Lower leg skin (tissue), 4 donors: Measurements from ENCODE around the gene GH1. TPM values are rescaled to one million over a fixed set of nuclear protein-coding genes. Genes with fewer than 3 reads are reported as not detected.
"Not testable (repeated sequence)": the region's sequence is repeated elsewhere in the genome, so short reads cannot be mapped to it uniquely, and the experiment has no call there.

ENCODE experiments used
- DNase-seq, 2 donors: peaks; one replicate each; pipeline ENCODE4 v3.0.0-alpha.2; 2019; ENCODE audit warnings: low spot score in 2 of 2
- H3K4me3 ChIP-seq: fragments of 200-600 bp; sonication (generic); 2 replicates; pipeline ENCODE4 v1.5.1; 2017; ENCODE audit warnings: mild to moderate bottlenecking, low read depth; ENCODE audit not compliant: poor library complexity, severe bottlenecking
- POLR2A ChIP-seq, 2 donors: fragments of 450-650 bp; IDR thresholded peaks; one replicate each; pipeline ENCODE4 v1.6.1; 2016 to 2017; ENCODE audit warnings: antibody characterized with exemption in 2 of 2, mild to moderate bottlenecking in 1 of 2, moderate library complexity in 1 of 2
- WGBS, 2 donors: methylation state at CpG; one replicate each; pipeline ENCODE4 v1.1.5; 2018; 5-methylcytosine and 5-hydroxymethylcytosine counted together
- intact Hi-C: fragments of 100-400 bp; cut with DNase I; formaldehyde crosslinking; loops from one replicate; pipeline ENCODE4 v1.15.0; 2023; ENCODE audit warnings: low total_unique reads
- total RNA-seq, 4 donors: library from RNA; depleted of rRNA; stranded (reverse); fragments of >200 nt; gene quantifications; one replicate each; pipeline ENCODE4 v1.1.0, GENCODE V29; 2016
- TF ChIP-seq, protein P1 (sequence below), 3 donors: fragments of 450-650 bp; IDR thresholded peaks; one replicate each; pipeline ENCODE4 v1.5.1; 2016; ENCODE audit warnings: antibody characterized with exemption in 3 of 3, mild to moderate bottlenecking in 3 of 3, moderate library complexity in 2 of 3

Gene GH1
- total RNA-seq, 4 donors from 2014 or later = not detected

DNA sequence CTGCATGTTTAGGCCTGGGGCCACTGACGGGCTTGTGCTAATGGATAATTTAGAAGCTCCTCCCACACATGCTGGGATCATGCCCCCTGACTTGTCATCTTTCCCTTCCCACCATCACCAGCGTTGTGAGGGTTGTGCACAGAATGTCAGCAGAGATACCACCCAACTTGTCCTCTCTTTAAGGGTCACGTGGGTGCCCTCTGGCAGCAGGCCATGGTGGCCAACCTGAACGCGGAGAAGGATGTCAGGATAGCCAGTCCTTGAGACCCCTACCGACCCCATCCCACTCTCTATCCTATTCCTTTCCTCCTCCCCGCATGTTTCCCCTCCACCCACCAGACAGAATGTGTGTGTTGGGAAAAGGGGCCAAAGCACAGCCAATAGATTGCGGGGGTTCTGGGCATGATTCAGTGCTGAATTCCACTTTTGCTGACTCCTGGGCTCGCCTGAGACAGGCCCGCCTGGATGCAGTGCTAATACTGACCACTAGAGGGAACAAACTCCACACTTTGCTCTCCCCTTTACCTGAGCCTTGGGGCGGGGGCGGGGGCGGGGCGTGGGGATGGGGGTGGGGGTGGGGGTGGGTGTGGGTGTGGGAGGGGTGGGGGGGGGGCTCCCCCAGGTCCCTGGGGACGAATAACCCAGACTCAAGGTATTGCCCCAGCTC lies 36.6 kb downstream of the GH1 start, which contains the start of gene GH2:
Gene GH2 (minus strand): TSS at position 10 of the 667 bp plus-strand sequence. CDS start 143 bp downstream, outside the sequence.
- no peak for TF ChIP-seq POLR2A (IDR thresholded peaks at IDR 0.05)
- TF ChIP-seq, protein P1, sequence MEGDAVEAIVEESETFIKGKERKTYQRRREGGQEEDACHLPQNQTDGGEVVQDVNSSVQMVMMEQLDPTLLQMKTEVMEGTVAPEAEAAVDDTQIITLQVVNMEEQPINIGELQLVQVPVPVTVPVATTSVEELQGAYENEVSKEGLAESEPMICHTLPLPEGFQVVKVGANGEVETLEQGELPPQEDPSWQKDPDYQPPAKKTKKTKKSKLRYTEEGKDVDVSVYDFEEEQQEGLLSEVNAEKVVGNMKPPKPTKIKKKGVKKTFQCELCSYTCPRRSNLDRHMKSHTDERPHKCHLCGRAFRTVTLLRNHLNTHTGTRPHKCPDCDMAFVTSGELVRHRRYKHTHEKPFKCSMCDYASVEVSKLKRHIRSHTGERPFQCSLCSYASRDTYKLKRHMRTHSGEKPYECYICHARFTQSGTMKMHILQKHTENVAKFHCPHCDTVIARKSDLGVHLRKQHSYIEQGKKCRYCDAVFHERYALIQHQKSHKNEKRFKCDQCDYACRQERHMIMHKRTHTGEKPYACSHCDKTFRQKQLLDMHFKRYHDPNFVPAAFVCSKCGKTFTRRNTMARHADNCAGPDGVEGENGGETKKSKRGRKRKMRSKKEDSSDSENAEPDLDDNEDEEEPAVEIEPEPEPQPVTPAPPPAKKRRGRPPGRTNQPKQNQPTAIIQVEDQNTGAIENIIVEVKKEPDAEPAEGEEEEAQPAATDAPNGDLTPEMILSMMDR (IDR thresholded peaks at IDR 0.05) = no peak
- DNase-seq = peak in 1 of 2 donors; percentile 18
- WGBS, 2 donors = 36 to 40% methylated on average over 13 to 15 of the region's 15 CpGs
- intact Hi-C loops = no loop called here
- H3K4me3 ChIP-seq = no peak within 1 kb of the TSS

DNA sequence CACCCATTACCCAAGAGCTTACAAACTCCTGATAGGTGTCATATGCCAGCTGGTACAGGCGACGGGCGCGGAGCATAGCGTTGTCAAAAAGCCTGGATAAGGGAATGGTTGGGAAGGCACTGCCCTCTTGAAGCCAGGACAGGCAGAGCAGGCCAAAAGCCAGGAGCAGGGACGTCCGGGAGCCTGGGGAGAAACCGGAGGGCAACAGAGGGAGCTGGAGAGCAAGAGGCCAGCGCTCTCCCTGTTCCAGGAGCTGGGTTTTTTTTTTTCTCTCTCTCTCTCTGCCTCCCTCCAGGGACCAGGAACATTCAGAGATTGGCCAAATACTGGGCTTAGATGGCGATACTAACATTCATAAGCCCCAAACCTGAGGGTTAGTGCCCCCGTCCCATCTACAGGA lies 37.3 kb downstream of the GH1 start:
- H3K4me3 ChIP-seq, intact Hi-C loops, DNase-seq: not testable (repeated sequence)
- 48 to 78% methylated on average over 10 to 11 of the region's 11 CpGs for WGBS, 2 donors

DNA sequence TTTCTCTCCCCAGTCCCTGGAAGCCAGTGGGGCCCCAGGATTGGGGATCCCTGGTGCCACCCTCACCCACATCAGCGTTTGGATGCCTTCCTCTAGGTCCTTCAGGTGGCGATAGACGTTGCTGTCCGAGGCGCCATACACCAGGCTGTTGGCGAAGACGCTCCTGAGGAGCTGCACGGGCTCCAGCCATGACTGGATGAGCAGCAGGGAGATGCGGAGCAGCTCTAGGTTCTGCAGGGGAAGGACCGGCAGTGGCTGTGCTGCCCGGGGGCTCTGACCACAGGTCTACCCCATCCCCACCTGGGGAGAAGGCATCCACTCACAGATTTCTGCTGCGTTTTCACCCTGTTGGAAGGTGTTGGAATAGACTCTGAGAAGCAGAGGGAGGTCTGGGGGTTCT lies 37.9 kb downstream of the GH1 start:
- WGBS, 2 donors = 80 to 85% methylated on average over 6 to 12 of the region's 12 CpGs
- no peak overlapping the region for H3K4me3 ChIP-seq
- TF ChIP-seq, protein P1 (IDR thresholded peaks at IDR 0.05) = no peak
- no peak for TF ChIP-seq POLR2A (IDR thresholded peaks at IDR 0.05)

DNA sequence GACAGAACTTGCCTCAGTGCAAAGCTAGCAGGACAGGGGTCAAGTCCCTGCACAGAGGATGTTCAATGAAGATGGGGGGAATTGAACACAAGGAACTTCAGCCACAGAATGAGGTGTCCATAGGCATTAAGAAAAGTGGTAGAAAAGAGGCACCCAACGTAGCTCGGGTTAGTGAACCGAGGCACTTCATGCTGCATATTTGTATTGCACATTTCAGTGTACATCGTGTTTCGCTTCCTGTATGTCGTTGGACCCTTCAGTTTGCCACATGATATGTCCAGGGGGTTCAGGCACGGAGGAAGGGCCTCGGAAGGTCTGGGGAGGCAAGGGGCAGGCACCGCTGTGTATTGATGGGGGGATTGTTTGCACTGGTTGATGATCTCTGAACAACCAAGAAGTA lies 40.2 kb downstream of the GH1 start:
- DNase-seq, H3K4me3 ChIP-seq, intact Hi-C loops: not testable (repeated sequence)
- 89 to 90% methylated on average over 9 of the region's 9 CpGs for WGBS, 2 donors

More for the DNA sequence above, 37.9 kb downstream of the GH1 start:
- intact Hi-C loops = no loop called here
- no peak for DNase-seq

DNA sequence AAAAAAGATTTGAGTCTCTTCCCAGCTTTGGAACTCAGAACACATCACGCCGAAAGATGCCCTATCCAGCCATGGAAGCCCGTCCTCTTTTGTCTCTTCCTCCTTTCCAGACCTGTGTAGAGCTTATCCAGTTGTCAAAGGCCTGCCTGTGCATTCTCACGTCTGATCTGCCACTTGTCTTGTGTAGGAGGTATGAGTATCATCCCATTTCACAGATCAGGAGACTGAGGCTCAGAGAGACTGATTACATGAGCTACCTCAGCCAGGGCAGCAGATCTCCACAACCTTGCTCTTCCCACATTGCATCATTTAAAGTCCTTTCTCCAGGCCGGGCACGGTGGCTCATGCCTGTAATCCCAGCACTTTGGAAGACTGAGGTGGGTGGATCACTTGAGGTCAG lies 43.9 kb downstream of the GH1 start:
- intact Hi-C loops, H3K4me3 ChIP-seq, DNase-seq: not testable (repeated sequence)
- 84 to 90% methylated on average over 6 of the region's 6 CpGs for WGBS, 2 donors

DNA sequence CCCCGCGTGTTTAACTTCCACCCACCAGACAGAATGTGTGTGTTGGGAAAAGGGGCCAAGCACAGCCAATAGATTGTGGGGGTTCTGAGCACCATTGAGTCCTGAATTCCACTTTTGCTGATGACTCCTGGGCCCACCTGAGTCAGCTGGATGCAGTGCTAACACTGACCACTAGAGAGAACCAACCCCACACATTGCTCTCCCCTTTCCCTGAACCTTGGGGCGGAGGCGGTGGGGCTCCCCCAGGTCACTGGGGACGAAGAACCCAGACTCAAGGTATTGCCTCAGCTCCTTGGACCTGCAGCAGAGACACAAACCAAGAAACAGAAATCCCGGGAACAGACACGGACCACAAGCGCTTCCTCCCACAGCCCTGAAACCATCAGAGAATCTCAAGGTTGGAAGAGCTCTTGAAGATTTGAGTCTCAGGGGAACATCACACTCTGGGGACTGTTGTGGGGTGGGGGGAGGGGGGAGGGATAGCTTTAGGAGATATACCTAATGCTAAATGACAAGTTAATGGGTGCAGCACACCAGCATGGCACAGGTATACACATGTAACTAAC lies 44.5 kb downstream of the GH1 start:
- H3K4me3 ChIP-seq, intact Hi-C loops, DNase-seq: not testable (repeated sequence)
- 79% methylated on average over 6 to 8 of the region's 8 CpGs for WGBS, 2 donors

DNA sequence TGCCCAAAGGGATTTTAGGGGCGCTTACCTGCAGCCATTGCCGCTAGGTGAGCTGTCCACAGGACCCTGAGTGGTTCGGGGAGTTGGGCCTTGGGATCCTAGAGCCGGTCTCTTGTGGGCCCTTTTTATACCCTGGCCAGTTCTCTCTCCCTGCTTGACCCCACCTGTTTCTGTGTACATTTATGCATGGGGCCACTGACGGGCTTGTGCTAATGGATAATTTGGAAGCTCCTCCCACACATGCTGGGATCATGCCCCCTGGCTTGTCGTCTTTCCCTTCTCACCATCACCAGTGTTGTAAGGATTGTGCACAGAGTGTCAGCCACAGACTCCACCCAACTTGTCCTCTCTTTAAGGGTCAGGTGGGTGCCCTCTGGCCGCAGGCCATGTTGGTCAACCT lies 45.1 kb downstream of the GH1 start, which contains the start of gene CSH2:
Gene CSH2 (minus strand): TSS at position 101 of the 400 bp plus-strand sequence. CDS start 63 bp downstream, at position 38.
- DNase-seq, H3K4me3 ChIP-seq, intact Hi-C loops: not testable (repeated sequence)
- WGBS, 2 donors = 80 to 100% methylated on average over 1 to 3 of the region's 7 CpGs

DNA sequence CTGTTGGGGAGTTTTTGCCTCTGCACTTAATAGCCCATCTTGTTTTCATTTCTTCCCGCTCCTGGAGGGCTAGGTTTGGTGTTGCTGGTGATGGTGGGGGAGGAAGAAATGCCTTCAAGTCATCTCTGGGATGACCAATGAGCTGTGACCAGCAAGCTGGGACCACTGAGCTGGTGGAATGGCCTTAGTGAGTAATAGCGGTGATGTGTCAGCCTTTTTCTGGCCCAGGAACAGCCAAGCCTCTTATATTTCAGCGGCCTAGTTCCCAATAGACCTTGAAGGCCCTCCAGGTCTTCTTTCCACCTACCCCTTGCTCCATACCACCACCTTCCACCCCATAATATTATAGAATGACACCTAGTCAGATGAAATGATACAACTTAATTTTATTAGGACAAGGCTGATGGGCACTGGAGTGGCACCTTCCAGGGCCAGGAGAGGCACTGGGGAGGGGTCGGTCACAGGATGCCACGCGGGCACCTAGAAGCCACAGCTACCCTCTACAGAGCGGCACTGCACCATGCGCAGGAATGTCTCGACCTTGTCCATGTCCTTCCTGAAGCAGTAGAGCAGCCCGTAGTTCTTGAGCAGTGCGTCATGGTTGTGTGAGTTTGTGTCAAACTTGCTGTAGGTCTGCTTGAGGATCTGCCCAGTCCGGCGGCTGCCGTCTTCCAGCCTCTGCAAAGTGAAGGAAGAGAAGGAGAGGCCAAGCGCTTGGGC lies 46.8 kb downstream of the GH1 start:
- 93 to 95% methylated on average over 15 of the region's 15 CpGs for WGBS, 2 donors
- DNase-seq, H3K4me3 ChIP-seq, intact Hi-C loops: not testable (repeated sequence)

DNA sequence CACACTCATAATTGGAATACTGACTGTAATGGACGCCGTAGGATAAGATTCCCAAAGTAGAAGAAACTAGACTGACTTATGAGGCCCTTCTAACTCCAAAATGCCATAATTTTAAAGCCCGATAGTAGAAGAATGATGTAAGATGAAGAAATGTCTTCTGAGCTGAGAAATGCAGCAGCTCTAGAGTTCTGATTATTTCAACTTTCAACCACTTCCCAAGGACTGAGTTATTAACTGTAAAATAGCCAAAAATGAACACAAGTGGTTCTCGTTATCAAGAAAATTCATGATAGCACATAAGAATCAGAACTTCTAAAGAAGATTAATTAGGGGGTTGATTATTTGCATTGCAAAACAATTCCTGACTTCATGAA lies 48.4 kb downstream of the GH1 start:
- DNase-seq, H3K4me3 ChIP-seq, intact Hi-C loops: not testable (repeated sequence)
- WGBS, 2 donors = 79 to 85% methylated on average over 4 of the region's 4 CpGs

DNA sequence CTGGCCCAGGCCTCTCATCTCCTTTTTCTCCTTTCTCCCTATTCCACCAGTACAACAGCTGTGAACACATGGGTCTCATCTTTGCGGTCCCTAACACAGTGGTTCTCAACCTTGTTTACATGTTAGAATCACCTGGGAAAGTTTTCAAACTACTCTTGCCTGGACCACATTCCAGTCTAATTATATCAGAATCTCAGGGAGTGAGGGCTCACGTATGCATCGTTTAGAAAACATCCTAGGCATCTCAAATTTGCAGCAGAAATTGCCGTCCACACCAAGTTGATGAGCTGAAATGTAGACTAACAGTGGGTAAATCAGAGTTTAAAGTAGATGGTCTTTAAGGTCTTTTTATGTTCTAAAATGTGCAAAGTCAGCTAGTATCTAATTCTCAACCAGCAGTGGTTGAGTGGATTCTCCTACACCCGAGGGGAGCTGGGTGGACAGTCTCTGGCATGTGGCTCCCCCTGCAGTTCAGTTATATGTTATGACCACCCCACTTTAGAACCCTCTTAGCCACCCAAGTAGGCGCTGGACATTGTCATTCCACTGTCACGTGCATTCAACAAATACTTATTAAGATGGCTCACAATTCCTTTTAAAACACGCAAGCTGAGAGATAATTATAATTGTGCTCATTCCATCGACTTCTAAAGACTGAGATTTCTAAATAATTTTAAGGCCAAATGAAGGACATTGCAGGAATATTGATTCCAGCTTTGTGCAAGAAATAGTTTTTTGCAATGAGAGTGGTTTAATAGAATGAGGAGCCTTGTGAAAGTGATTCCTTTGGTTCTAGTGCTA lies 48.9 kb downstream of the GH1 start:
- 47 to 54% methylated on average over 9 of the region's 9 CpGs for WGBS, 2 donors

More for the DNA sequence above, 48.9 kb downstream of the GH1 start:
- H3K4me3 ChIP-seq, DNase-seq, intact Hi-C loops: not testable (repeated sequence)
